ENCODE data around the gene WDFY1. TPM values are rescaled to one million over a fixed set of nuclear protein-coding genes. Genes with fewer than 3 reads are reported as not detected.

WDFY1 gene
- total and polyA plus RNA-seq, 2 donors (not counting 1 experiment from before 2014, with no cell fraction given), result 28.8 to 76.0 TPM

- no peak overlapping the region for H3K27ac ChIP-seq (ENCODE audit: low read length in 2 of 2)
- Mint-ChIP-seq H3K9me3 (ENCODE audit: insufficient read depth) (no peaks in the 10 kb centered on the region), H3K27me3 (no peaks in the 10 kb centered on the region), H3K27ac (peak overlapping the region; percentile 73), H3K4me1 (peaks cover 32% of the 10 kb centered on the region), H3K4me3 (no peak overlapping the region)
- H3K4me3 ChIP-seq (ENCODE audit: control extremely low read depth in 1 of 5, extremely low read depth in 1 of 5, insufficient read depth in 1 of 5, low read depth in 2 of 5, low read length in 4 of 5), result no peak overlapping the region
- no peak overlapping the region for H3K9ac ChIP-seq (ENCODE audit: low read length)
- ChIA-PET CTCF (no interaction called here), POLR2A (no interaction called here)
- no peaks in the 10 kb centered on the region for H4K20me1 ChIP-seq (ENCODE audit: control insufficient read depth, insufficient read depth, low read length, poor library complexity, severe bottlenecking)
- intact Hi-C loops (cut with micrococcal nuclease), result no loop called here
- TF ChIP-seq CTCF (IDR thresholded peaks at IDR 0.05), result no peak
- DNase-seq (no peak), ATAC-seq (ENCODE audit: low read depth) (no peak)
- no peaks in the 10 kb centered on the region for H3K27me3 ChIP-seq (replicated peaks in 1 of 4; ENCODE audit: control extremely low read depth in 1 of 4, control insufficient read depth in 3 of 4, insufficient read depth in 4 of 4, low read length in 3 of 4)
- no CpG with 5 or more reads among the region's 5 CpGs for WGBS (ENCODE audit: insufficient coverage)
- no peak overlapping the region for H3K4me2 ChIP-seq (replicated peaks; ENCODE audit: low read depth, low read length, poor library complexity, severe bottlenecking)
- peaks cover 3% of the 10 kb centered on the region for H3K79me2 ChIP-seq (ENCODE audit: control insufficient read depth, insufficient read depth, low read length)
- H3K36me3 ChIP-seq (replicated peaks in 1 of 2; ENCODE audit: control extremely low read depth in 1 of 2, control insufficient read depth in 1 of 2, extremely low read depth in 1 of 2, insufficient read depth in 2 of 2, low read length in 1 of 2), result peaks cover 6 to 36% of the 10 kb centered on the region in 2 experiments
- H3K4me1 ChIP-seq (ENCODE audit: control insufficient read depth in 2 of 2, insufficient read depth in 2 of 2, low read length in 2 of 2), result peaks cover 11 to 16% of the 10 kb centered on the region in 2 donors
- no peak overlapping the region for H2AFZ ChIP-seq (ENCODE audit: insufficient read depth, low read depth, low read length, poor library complexity, severe bottlenecking)
- H3K9me3 ChIP-seq (ENCODE audit: control extremely low read depth in 1 of 3, control insufficient read depth in 2 of 3, insufficient read depth in 1 of 3, low read length in 2 of 3), result no peaks in the 10 kb centered on the region
Measured at GRCh38 chr2:223887127-223887526, 58.0 kb downstream of the WDFY1 start.

- Mint-ChIP-seq H3K4me3 (no peak overlapping the region), H3K27ac (peak overlapping the region; percentile 73), H3K4me1 (peaks cover 35% of the 10 kb centered on the region), H3K9me3 (ENCODE audit: insufficient read depth) (no peaks in the 10 kb centered on the region), H3K27me3 (no peaks in the 10 kb centered on the region)
- ATAC-seq (ENCODE audit: low read depth) (no peak), DNase-seq (no peak)
- Histone ChIP-seq H3K27ac (ENCODE audit: low read length in 2 of 2) (no peak overlapping the region), H3K79me2 (ENCODE audit: control insufficient read depth, insufficient read depth, low read length) (peaks cover 3% of the 10 kb centered on the region), H3K9ac (ENCODE audit: low read length) (no peak overlapping the region), H3K4me3 (ENCODE audit: control extremely low read depth in 1 of 5, extremely low read depth in 1 of 5, insufficient read depth in 1 of 5, low read depth in 2 of 5, low read length in 4 of 5) (no peak overlapping the region), H3K4me2 (replicated peaks; ENCODE audit: low read depth, low read length, poor library complexity, severe bottlenecking) (no peak overlapping the region), H3K36me3 (replicated peaks in 1 of 2; ENCODE audit: control extremely low read depth in 1 of 2, control insufficient read depth in 1 of 2, extremely low read depth in 1 of 2, insufficient read depth in 2 of 2, low read length in 1 of 2) (peaks cover 6 to 38% of the 10 kb centered on the region in 2 experiments), H3K9me3 (ENCODE audit: control extremely low read depth in 1 of 3, control insufficient read depth in 2 of 3, insufficient read depth in 1 of 3, low read length in 2 of 3) (no peaks in the 10 kb centered on the region), H2AFZ (ENCODE audit: insufficient read depth, low read depth, low read length, poor library complexity, severe bottlenecking) (no peak overlapping the region), H3K4me1 (ENCODE audit: control insufficient read depth in 2 of 2, insufficient read depth in 2 of 2, low read length in 2 of 2) (peaks cover 11 to 17% of the 10 kb centered on the region in 2 donors), H3K27me3 (replicated peaks in 1 of 4; ENCODE audit: control extremely low read depth in 1 of 4, control insufficient read depth in 3 of 4, insufficient read depth in 4 of 4, low read length in 3 of 4) (no peaks in the 10 kb centered on the region), H4K20me1 (ENCODE audit: control insufficient read depth, insufficient read depth, low read length, poor library complexity, severe bottlenecking) (no peaks in the 10 kb centered on the region)
- CTCF ChIA-PET, result no interaction called here
- POLR2A ChIA-PET, result no interaction called here
- TF ChIP-seq CTCF (IDR thresholded peaks at IDR 0.05), result no peak
- no peak for TF ChIP-seq EZH2 (IDR thresholded peaks at IDR 0.05; ENCODE audit: borderline replicate concordance, insufficient read depth, low read depth, low read length, poor library complexity, severe bottlenecking)
- WGBS (ENCODE audit: insufficient coverage), result no CpG with 5 or more reads among the region's 2 CpGs
- intact Hi-C loops (cut with micrococcal nuclease), result no loop called here
Measured at GRCh38 chr2:223886726-223887125, 58.4 kb downstream of the WDFY1 start.

All from B cell (primary cell).